Natural killer cell (primary cell): Measurements from ENCODE around the gene VARS2. TPM values are rescaled to one million over a fixed set of nuclear protein-coding genes. Genes with fewer than 3 reads are reported as not detected.

Source experiments
- ATAC-seq, 3 donors: fragments of 150-1000 bp in 2 of 3; fragments of 200-7000 bp in 1 of 3; cut with Tn5 transposase; 1 replicate in 1 of 3; 2 replicates in 2 of 3; pipeline ENCODE4 v1.10.0; 2021; ENCODE audit warnings: mild to moderate bottlenecking in 2 of 3, moderate library complexity in 2 of 3
- DNase-seq, 2 donors: peaks; one replicate each; pipeline versions ENCODE4 v3.0.0 to v3.0.0-alpha.2; 2013 to 2021; ENCODE audit warnings: mixed read lengths in 1 of 2
- H3K27ac ChIP-seq: one replicate; pipeline ENCODE4 v1.5.1; 2013; ENCODE audit warnings: mild to moderate bottlenecking, low read length
- H3K27me3 ChIP-seq: one replicate; pipeline ENCODE4 v1.6.1; 2013; ENCODE audit warnings: low read length; ENCODE audit not compliant: control insufficient read depth, insufficient read depth
- H3K36me3 ChIP-seq: one replicate; pipeline ENCODE4 v1.6.1; 2013; ENCODE audit warnings: low read length; ENCODE audit not compliant: control insufficient read depth, insufficient read depth
- H3K4me1 ChIP-seq: one replicate; pipeline ENCODE4 v1.6.1; 2013; ENCODE audit warnings: low read length; ENCODE audit not compliant: control insufficient read depth, insufficient read depth
- H3K4me3 ChIP-seq: one replicate; pipeline ENCODE4 v1.5.1; 2013; ENCODE audit warnings: low read length
- H3K9me3 ChIP-seq: one replicate; pipeline ENCODE4 v1.6.1; 2013; ENCODE audit warnings: low read length; ENCODE audit not compliant: control insufficient read depth, insufficient read depth
- H3K27ac Mint-ChIP-seq, 2 donors: one replicate each; pipeline ENCODE4 v1.8.0; 2022; ENCODE audit warnings: mild to moderate bottlenecking in 2 of 2, mixed read lengths in 2 of 2, moderate library complexity in 1 of 2
- H3K27me3 Mint-ChIP-seq, 2 donors: one replicate each; pipeline ENCODE4 v1.8.0; 2022; ENCODE audit warnings: low read depth in 2 of 2, mixed read lengths in 2 of 2
- H3K36me3 Mint-ChIP-seq: one replicate; pipeline ENCODE4 v1.8.0; 2022; ENCODE audit warnings: mixed read lengths
- H3K4me1 Mint-ChIP-seq, 2 donors: one replicate each; pipeline ENCODE4 v1.8.0; 2022; ENCODE audit warnings: mixed read lengths in 2 of 2
- H3K4me3 Mint-ChIP-seq: one replicate; pipeline ENCODE4 v1.8.0; 2022; ENCODE audit warnings: mild to moderate bottlenecking, moderate library complexity, mixed read lengths
- H3K9me3 Mint-ChIP-seq, 2 donors: one replicate each; pipeline ENCODE4 v1.8.0; 2022; ENCODE audit warnings: mixed read lengths in 2 of 2
- WGBS: methylation state at CpG from one replicate; pipeline ENCODE4 v1.1.7; 2013; ENCODE audit warnings: missing lambda C conversion rate; ENCODE audit not compliant: insufficient coverage; 5-methylcytosine and 5-hydroxymethylcytosine counted together
- intact Hi-C: fragments of 100-400 bp; cut with micrococcal nuclease; formaldehyde crosslinking; loops from one replicate; pipeline ENCODE4 v1.14.2; 2022
- total RNA-seq, 4 donors: library from RNA; stranded (reverse); fragments of 120-200 nt in 1 of 4; gene quantifications; one replicate each; pipeline versions ENCODE4 v1.2.3 to v1.2.4, GENCODE V29; 2013 to 2022
- TF ChIP-seq, protein P1 (sequence below): fragments of 200-600 bp; IDR thresholded peaks from one replicate; pipeline ENCODE4 v1.8.0; 2022; ENCODE audit warnings: antibody characterized with exemption

VARS2 gene
- total RNA-seq, 3 donors from 2014 or later (not counting 1 experiment from before 2014, with no cell fraction given), result 16.9 to 36.7 (median 24.5) TPM

DNA sequence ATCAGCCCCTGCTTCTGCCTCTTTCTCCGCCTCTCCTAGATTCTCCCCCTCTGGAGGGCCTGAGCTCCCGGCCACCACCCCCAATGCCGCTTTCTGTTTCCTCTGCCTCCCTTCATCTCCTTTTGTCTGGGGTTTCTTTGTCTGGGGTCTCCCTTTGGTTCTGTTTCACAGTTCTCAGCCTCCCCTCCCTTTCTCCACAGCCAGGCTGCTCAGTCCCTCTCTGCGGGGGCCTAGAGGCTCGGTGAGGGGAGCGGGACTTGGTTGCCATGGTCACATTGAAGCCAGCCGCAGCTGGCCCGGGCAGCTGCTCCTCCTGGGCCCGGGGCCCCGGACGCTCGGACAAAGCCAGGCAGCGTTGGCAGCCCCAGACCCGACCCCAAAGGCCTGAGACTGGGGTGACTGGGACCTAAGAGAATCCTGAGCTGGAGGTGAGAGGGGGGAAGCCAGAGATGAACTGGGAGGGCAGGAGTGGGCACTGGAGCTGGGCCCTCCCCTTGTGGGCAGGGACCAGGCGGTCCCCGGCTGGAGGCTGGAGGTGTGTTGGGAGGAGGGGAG lies 33.3 kb upstream of the VARS2 start:
- Mint-ChIP-seq H3K4me1 (peaks cover 20 to 31% of the 10 kb centered on the region in 2 donors), H3K36me3 (no peaks in the 10 kb centered on the region), H3K4me3 (no peak overlapping the region), H3K27me3 (peaks cover 7 to 18% of the 10 kb centered on the region in 2 donors), H3K27ac (no peak overlapping the region), H3K9me3 (no peaks in the 10 kb centered on the region)
- Histone ChIP-seq H3K9me3 (no peaks in the 10 kb centered on the region), H3K36me3 (no peaks in the 10 kb centered on the region), H3K4me3 (no peak overlapping the region), H3K27me3 (peaks cover 3% of the 10 kb centered on the region), H3K27ac (no peak overlapping the region), H3K4me1 (peaks cover 28% of the 10 kb centered on the region)
- ATAC-seq (no peak), DNase-seq (no peak)
- TF ChIP-seq, protein P1, sequence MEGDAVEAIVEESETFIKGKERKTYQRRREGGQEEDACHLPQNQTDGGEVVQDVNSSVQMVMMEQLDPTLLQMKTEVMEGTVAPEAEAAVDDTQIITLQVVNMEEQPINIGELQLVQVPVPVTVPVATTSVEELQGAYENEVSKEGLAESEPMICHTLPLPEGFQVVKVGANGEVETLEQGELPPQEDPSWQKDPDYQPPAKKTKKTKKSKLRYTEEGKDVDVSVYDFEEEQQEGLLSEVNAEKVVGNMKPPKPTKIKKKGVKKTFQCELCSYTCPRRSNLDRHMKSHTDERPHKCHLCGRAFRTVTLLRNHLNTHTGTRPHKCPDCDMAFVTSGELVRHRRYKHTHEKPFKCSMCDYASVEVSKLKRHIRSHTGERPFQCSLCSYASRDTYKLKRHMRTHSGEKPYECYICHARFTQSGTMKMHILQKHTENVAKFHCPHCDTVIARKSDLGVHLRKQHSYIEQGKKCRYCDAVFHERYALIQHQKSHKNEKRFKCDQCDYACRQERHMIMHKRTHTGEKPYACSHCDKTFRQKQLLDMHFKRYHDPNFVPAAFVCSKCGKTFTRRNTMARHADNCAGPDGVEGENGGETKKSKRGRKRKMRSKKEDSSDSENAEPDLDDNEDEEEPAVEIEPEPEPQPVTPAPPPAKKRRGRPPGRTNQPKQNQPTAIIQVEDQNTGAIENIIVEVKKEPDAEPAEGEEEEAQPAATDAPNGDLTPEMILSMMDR, result no peak
- intact Hi-C loops, result no loop called here
- 94% methylated on average over 16 of the region's 16 CpGs for WGBS

DNA sequence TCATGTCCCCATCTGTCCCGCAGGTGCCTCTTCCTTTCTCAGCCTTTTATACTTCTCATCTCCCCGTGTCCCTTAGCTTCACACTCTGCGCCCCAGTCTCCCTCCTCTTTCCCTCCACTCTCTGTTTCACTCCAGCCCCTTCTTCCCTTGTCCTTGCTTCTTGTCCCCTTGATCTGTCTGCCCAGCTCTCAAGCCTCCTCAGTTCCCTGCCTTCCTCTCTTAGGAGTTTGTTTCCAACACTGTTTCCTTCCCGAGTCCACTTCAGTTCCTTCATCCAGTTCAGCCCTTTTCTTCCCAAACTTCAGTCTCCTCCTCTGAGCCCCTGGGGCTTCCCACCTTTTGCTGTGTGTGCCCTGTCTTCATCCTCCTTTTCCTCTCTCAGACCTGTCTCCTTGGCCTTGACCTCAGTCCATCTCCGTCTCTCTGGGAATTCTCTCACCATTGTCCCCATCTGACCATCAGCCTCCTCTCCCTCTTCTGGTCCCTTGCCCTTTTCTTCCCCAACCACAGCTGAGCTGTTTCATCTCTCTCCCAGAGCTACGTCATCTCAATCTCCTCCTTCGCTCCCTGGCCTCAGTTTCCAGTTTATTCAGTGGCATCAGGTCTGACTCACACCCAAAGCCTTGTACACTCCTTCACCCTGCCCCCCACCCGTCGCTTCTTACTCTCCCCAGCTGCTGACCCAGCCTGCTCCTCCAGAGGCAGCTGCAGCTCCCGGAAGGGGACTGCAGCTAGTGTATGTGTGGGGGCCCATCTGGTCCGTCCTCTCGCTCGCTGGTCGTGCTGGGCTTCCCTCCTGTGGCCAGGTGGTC lies 32.4 kb upstream of the VARS2 start:
- 87% methylated on average over 14 of the region's 14 CpGs for WGBS
- Mint-ChIP-seq H3K4me1 (peaks cover 25 to 39% of the 10 kb centered on the region in 2 donors), H3K27me3 (peaks cover 7 to 26% of the 10 kb centered on the region in 2 donors), H3K27ac (no peak overlapping the region), H3K4me3 (no peak overlapping the region), H3K9me3 (no peaks in the 10 kb centered on the region), H3K36me3 (no peaks in the 10 kb centered on the region)
- ATAC-seq (no peak), DNase-seq (no peak)
- intact Hi-C loops, result no loop called here
- H3K4me3 ChIP-seq, result no peak overlapping the region
- TF ChIP-seq, protein P1, result no peak
- H3K27me3 ChIP-seq, result peaks cover 3% of the 10 kb centered on the region
- no peaks in the 10 kb centered on the region for H3K36me3 ChIP-seq
- peaks cover 28% of the 10 kb centered on the region for H3K4me1 ChIP-seq
- no peaks in the 10 kb centered on the region for H3K9me3 ChIP-seq
- H3K27ac ChIP-seq, result no peak overlapping the region

DNA sequence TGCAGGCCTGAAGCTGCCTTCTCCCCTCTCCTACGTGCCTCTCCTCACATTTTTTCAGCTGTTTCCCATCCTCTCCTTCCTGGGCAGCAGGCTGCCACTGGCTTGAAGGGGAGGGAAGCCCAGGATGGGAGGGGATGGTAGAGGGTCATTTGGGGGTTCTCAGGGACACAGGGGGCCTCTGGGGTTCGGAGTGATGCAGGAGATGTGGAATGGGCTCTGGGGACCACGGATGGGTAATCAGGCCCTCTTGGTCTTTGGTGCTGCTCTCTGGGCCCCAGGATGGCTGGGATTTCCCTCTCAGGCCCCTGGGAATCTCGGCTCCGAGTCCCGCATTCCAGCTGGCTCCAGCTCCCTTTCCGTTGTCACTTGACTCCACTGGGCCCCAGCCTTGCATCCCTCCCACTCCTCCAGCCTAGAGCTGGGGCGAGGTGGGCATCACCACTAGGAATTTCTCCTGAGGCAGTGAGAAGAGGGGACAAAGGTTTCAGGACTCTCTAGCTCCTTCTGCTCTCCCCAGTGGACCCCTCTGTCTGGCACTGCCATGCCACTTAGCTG lies 31.8 kb upstream of the VARS2 start:
- peaks cover 7 to 28% of the 10 kb centered on the region in 2 donors for H3K27me3 Mint-ChIP-seq
- DNase-seq, result no peak
- H3K9me3 Mint-ChIP-seq, result no peaks in the 10 kb centered on the region
- H3K36me3 ChIP-seq, result no peaks in the 10 kb centered on the region
- TF ChIP-seq, protein P1, result no peak
- H3K27me3 ChIP-seq, result peaks cover 6% of the 10 kb centered on the region
- WGBS, result 94% methylated on average over 7 of the region's 8 CpGs
- no peak for ATAC-seq
- no peak overlapping the region for H3K27ac ChIP-seq
- intact Hi-C loops, result no loop called here
- H3K4me3 ChIP-seq, result no peak overlapping the region
- peaks cover 26% of the 10 kb centered on the region for H3K4me1 ChIP-seq
- no peak overlapping the region for H3K4me3 Mint-ChIP-seq
- no peaks in the 10 kb centered on the region for H3K36me3 Mint-ChIP-seq
- H3K27ac Mint-ChIP-seq, result no peak overlapping the region
- peaks cover 23 to 37% of the 10 kb centered on the region in 2 donors for H3K4me1 Mint-ChIP-seq
- no peaks in the 10 kb centered on the region for H3K9me3 ChIP-seq
